Sigmoid colon (tissue), 4 donors: ENCODE data around the gene MAGEA9B.

Experiments
- CTCF ChIP-seq, 4 experiments: fragments of 450-650 bp in 3 of 4; fragments of 200-600 bp in 1 of 4; IDR thresholded peaks; one replicate each; pipeline ENCODE4 v1.5.1; 2016 to 2019; ENCODE audit warnings: antibody characterized with exemption in 4 of 4, mild to moderate bottlenecking in 3 of 4, moderate library complexity in 2 of 4
- EP300 ChIP-seq, 4 donors: sonication (generic); formaldehyde crosslinking; IDR thresholded peaks; one replicate each; pipeline ENCODE4 v1.6.1; 2017; ENCODE audit warnings: antibody characterized with exemption in 4 of 4
- POLR2A ChIP-seq, 2 donors: fragments of 450-650 bp; IDR thresholded peaks; one replicate each; pipeline ENCODE4 v1.6.1; 2016; ENCODE audit warnings: antibody characterized with exemption in 2 of 2, mild to moderate bottlenecking in 2 of 2, moderate library complexity in 2 of 2

- no peak for TF ChIP-seq CTCF (IDR thresholded peaks at IDR 0.05)
- TF ChIP-seq POLR2A (IDR thresholded peaks at IDR 0.05), result no peak
- TF ChIP-seq EP300 (IDR thresholded peaks at IDR 0.05), result no peak
Observed at GRCh38 chrX:149571770-149572169, 15.5 kb downstream of the MAGEA9B start.
